NCI-H2171 (cell line): Measurements from ENCODE around the gene TAF4B.
"Not testable (repeated sequence)": the region's sequence is repeated elsewhere in the genome, so short reads cannot be mapped to it uniquely, and the experiment has no call there.

Experiments
- DNase-seq: peaks from one replicate; lab custom pipeline; 2025; lab: John Stamatoyannopoulos, UW

The TAF4B gene

GRCh38 chr18:26429535-26430226 lies 203.4 kb downstream of the TAF4B start:
- peak; percentile 56 for DNase-seq

GRCh38 chr18:26432651-26433424 lies 206.6 kb downstream of the TAF4B start:
- DNase-seq = no peak

GRCh38 chr18:26434887-26435286 lies 208.6 kb downstream of the TAF4B start:
- no peak for DNase-seq

GRCh38 chr18:26435415-26436095 lies 209.3 kb downstream of the TAF4B start:
- DNase-seq = no peak

- no peak for DNase-seq
These were observed 210.2 kb downstream of the TAF4B start for GRCh38 chr18:26436176-26437051.

GRCh38 chr18:26437634-26438033 lies 211.4 kb downstream of the TAF4B start:
- not testable (repeated sequence) for DNase-seq

GRCh38 chr18:26438980-26439379 lies 212.7 kb downstream of the TAF4B start:
- no peak for DNase-seq

GRCh38 chr18:26439537-26439936 lies 213.3 kb downstream of the TAF4B start:
- DNase-seq = no peak

- DNase-seq = no peak
These were observed 214.4 kb downstream of the TAF4B start for GRCh38 chr18:26440644-26441043.
